H9 (cell line): ENCODE measurements around the gene IFFO2. TPM values are rescaled to one million over a fixed set of nuclear protein-coding genes. Genes with fewer than 3 reads are reported as not detected.

Experiments used
- DNase-seq: peaks from one replicate; pipeline ENCODE4 v3.0.0-alpha.2; 2017
- H2AFZ ChIP-seq: one replicate; pipeline ENCODE4 v1.6.1; 2013; ENCODE audit warnings: mild to moderate bottlenecking, low read length, control low read depth, moderate library complexity
- H2AK5ac ChIP-seq: 2 replicates; pipeline ENCODE4 v1.6.1; 2013; ENCODE audit warnings: low read length, control low read depth, mixed read lengths; ENCODE audit not compliant: insufficient read length
- H2BK120ac ChIP-seq: one replicate; pipeline ENCODE4 v1.6.1; 2013; ENCODE audit warnings: low read depth, mild to moderate bottlenecking, low read length, control low read depth, inconsistent platforms; ENCODE audit not compliant: poor library complexity, severe bottlenecking
- H2BK12ac ChIP-seq: 2 replicates; pipeline ENCODE4 v1.6.1; 2013; ENCODE audit warnings: low read length, control low read depth, mixed read lengths, low read depth; ENCODE audit not compliant: insufficient read length
- H2BK15ac ChIP-seq: 2 replicates; pipeline ENCODE4 v1.6.1; 2013; ENCODE audit warnings: low read depth, low read length, control low read depth
- H2BK20ac ChIP-seq: one replicate; pipeline ENCODE4 v1.6.1; 2013; ENCODE audit warnings: low read depth, mild to moderate bottlenecking, low read length, control low read depth, inconsistent platforms; ENCODE audit not compliant: poor library complexity, severe bottlenecking
- H2BK5ac ChIP-seq: 2 replicates; pipeline ENCODE4 v1.6.1; 2013; ENCODE audit warnings: low read length, control low read depth, mixed read lengths; ENCODE audit not compliant: insufficient read length
- H3K14ac ChIP-seq: 2 replicates; pipeline ENCODE4 v1.6.1; 2013; ENCODE audit warnings: low read length, control low read depth; ENCODE audit not compliant: insufficient read depth
- H3K18ac ChIP-seq: 2 replicates; pipeline ENCODE4 v1.6.1; 2013; ENCODE audit warnings: low read depth, mild to moderate bottlenecking, mixed read lengths, low read length, control low read depth; ENCODE audit not compliant: insufficient read length
- H3K23ac ChIP-seq: 2 replicates; pipeline ENCODE4 v1.6.1; 2013; ENCODE audit warnings: low read length, control low read depth, mixed read lengths, low read depth; ENCODE audit not compliant: insufficient read length
- H3K23me2 ChIP-seq: 2 replicates; pipeline ENCODE4 v1.6.1; 2013; ENCODE audit warnings: low read depth, mild to moderate bottlenecking, mixed read lengths, low read length, control low read depth; ENCODE audit not compliant: insufficient read length, poor library complexity, severe bottlenecking
- H3K27ac ChIP-seq: 2 replicates; pipeline ENCODE4 v1.5.1; 2013; ENCODE audit warnings: low read length, control low read depth, mixed read lengths, low read depth; ENCODE audit not compliant: insufficient read length
- H3K27me3 ChIP-seq: 2 replicates; pipeline ENCODE4 v1.6.1; 2013; ENCODE audit warnings: low read length, control low read depth, inconsistent platforms; ENCODE audit not compliant: insufficient read depth
- H3K4ac ChIP-seq: 2 replicates; pipeline ENCODE4 v1.6.1; 2013; ENCODE audit warnings: low read depth, mild to moderate bottlenecking, control low read depth, inconsistent platforms, low read length, moderate library complexity
- H3K4me1 ChIP-seq: 2 replicates; pipeline ENCODE4 v1.6.1; 2013; ENCODE audit warnings: low read length, control low read depth, inconsistent platforms; ENCODE audit not compliant: insufficient read depth
- H3K4me2 ChIP-seq: 2 replicates; pipeline ENCODE4 v1.6.1; 2013; ENCODE audit warnings: low read length, control low read depth, mixed read lengths; ENCODE audit not compliant: insufficient read length, insufficient read depth
- H3K56ac ChIP-seq: 2 replicates; pipeline ENCODE4 v1.6.1; 2013; ENCODE audit warnings: low read depth, mild to moderate bottlenecking, mixed read lengths, low read length, control low read depth; ENCODE audit not compliant: insufficient read length
- H3K79me1 ChIP-seq: 2 replicates; pipeline ENCODE4 v1.6.1; 2013; ENCODE audit warnings: low read depth, mild to moderate bottlenecking, moderate library complexity, low read length, control low read depth, inconsistent platforms; ENCODE audit not compliant: insufficient read depth, poor library complexity, severe bottlenecking
- H3K79me2 ChIP-seq: 2 replicates; pipeline ENCODE4 v1.6.1; 2013; ENCODE audit warnings: low read length, control low read depth, inconsistent platforms; ENCODE audit not compliant: insufficient read depth
- H3K9ac ChIP-seq: 2 replicates; pipeline ENCODE4 v1.6.1; 2013; ENCODE audit warnings: low read length, control low read depth, mixed read lengths; ENCODE audit not compliant: insufficient read length; ENCODE audit errors: extremely low read depth
- H3K9me3 ChIP-seq: one replicate; pipeline ENCODE4 v1.6.1; 2013; ENCODE audit warnings: low read depth, low read length, inconsistent platforms; ENCODE audit not compliant: control insufficient read depth
- H3T11ph ChIP-seq: one replicate; pipeline ENCODE4 v1.6.1; 2013; ENCODE audit warnings: mild to moderate bottlenecking, low read length, control low read depth, inconsistent platforms
- H4K20me1 ChIP-seq: one replicate; pipeline ENCODE4 v1.6.1; 2013; ENCODE audit not compliant: control insufficient read depth, insufficient read length, insufficient read depth
- H4K5ac ChIP-seq: 2 replicates; pipeline ENCODE4 v1.6.1; 2013; ENCODE audit warnings: low read depth, mild to moderate bottlenecking, mixed read lengths, low read length, control low read depth; ENCODE audit not compliant: insufficient read length
- H4K8ac ChIP-seq: replicated peaks from 2 replicates; pipeline ENCODE4 v1.6.1; 2013; ENCODE audit warnings: low read length, control low read depth, mixed read lengths, low read depth; ENCODE audit not compliant: insufficient read length
- H4K91ac ChIP-seq: 2 replicates; pipeline ENCODE4 v1.6.1; 2013; ENCODE audit warnings: low read depth, mild to moderate bottlenecking, moderate library complexity, mixed read lengths, low read length, control low read depth; ENCODE audit not compliant: insufficient read length
- H3K27ac Mint-ChIP-seq, 3 experiments: 2 replicates in 2 of 3; 3 replicates in 1 of 3; pipeline ENCODE4 v1.8.0; 2020 to 2021; ENCODE audit warnings: mixed read lengths in 3 of 3, mild to moderate bottlenecking in 1 of 3, moderate library complexity in 1 of 3
- H3K27me3 Mint-ChIP-seq: 2 replicates; pipeline ENCODE4 v1.8.0; 2021; ENCODE audit warnings: low read depth, mild to moderate bottlenecking, moderate library complexity, mixed read lengths
- H3K36me3 Mint-ChIP-seq, 3 experiments: 2 replicates in 2 of 3; 3 replicates in 1 of 3; pipeline ENCODE4 v1.8.0; 2020 to 2021; ENCODE audit warnings: low read depth in 3 of 3, mixed read lengths in 3 of 3; ENCODE audit not compliant: insufficient read depth in 1 of 3
- H3K4me1 Mint-ChIP-seq, 2 experiments: 2 replicates each; pipeline ENCODE4 v1.8.0; 2020; ENCODE audit warnings: mixed read lengths in 2 of 2
- H3K4me3 Mint-ChIP-seq, 2 experiments: 2 replicates in 1 of 2; 3 replicates in 1 of 2; pipeline ENCODE4 v1.8.0; 2020 to 2021; ENCODE audit warnings: mild to moderate bottlenecking in 2 of 2, mixed read lengths in 2 of 2, moderate library complexity in 1 of 2
- H3K9me3 Mint-ChIP-seq, 2 experiments: 2 replicates in 1 of 2; 3 replicates in 1 of 2; pipeline ENCODE4 v1.8.0; 2020; ENCODE audit warnings: mild to moderate bottlenecking in 2 of 2, mixed read lengths in 2 of 2, moderate library complexity in 1 of 2
- WGBS: extraction: QIAGEN DNeasy Blood & Tissue Kit; methylation state at CpG from one replicate; pipeline ENCODE4 v1.1.7; 2013; ENCODE audit warnings: missing lambda C conversion rate, low lambda C conversion rate, mixed read lengths; ENCODE audit not compliant: insufficient read length; ENCODE audit errors: extremely low coverage; 5-methylcytosine and 5-hydroxymethylcytosine counted together
- total RNA-seq: library from RNA; stranded (reverse); gene quantifications from 2 replicates; pipeline ENCODE4 v1.2.1, GENCODE V29; 2021
- TF ChIP-seq, protein P1 (sequence below): fragments of 200-600 bp; sonication (generic); conservative IDR thresholded peaks from 3 replicates; pipeline ENCODE4 v1.8.0; 2021; ENCODE audit warnings: antibody characterized with exemption, mild to moderate bottlenecking

The IFFO2 gene
- total RNA-seq, 1 experiment from 2014 or later, result 3.6 TPM

DNA sequence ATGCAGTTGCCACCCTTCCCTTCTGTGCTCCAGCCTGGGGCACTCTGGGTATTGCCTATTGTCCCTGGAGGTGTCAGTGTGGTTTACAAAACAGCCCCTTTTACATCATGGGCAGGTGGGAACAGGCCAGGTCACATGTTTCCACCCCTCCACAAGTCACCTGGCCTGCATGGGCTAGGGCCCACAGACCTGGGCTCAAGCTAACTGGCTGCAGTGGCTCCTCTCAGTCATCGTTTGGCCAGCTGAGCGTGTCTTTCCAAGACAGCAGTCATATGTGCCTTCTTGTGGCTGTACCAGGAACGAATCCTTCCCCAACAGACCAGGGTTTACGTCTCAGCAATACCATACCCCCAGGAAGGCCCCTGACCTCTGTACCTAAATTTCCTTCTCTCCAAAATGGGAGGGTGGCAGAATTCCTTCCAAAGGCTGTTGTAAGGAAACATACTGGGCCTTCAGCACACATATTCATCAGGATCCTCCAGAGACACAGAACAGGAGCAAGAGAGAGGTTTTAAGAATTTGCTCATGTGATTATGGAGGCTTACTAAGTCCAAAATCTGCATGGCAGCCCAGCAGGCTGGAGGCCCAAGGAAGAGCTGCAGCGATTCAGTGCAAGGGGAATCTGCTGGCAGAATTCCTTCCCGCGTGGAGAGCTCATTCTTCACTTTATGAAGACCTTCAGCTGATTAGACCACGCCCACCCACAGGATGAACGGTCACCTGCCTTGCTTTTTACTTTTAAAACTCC lies 86.5 kb downstream of the IFFO2 start:
- Histone ChIP-seq H3K27me3 (no peaks in the 10 kb centered on the region), H2AK5ac (no peak overlapping the region), H4K20me1 (no peaks in the 10 kb centered on the region), H3K79me2 (no peaks in the 10 kb centered on the region), H3K27ac (no peak overlapping the region), H4K91ac (no peak overlapping the region), H3K79me1 (no peaks in the 10 kb centered on the region), H3K56ac (no peak overlapping the region), H2BK12ac (no peak overlapping the region), H4K5ac (no peak overlapping the region), H3T11ph (no peak overlapping the region), H3K23ac (no peak overlapping the region), H2BK5ac (no peak overlapping the region), H3K9ac (no peak overlapping the region), H3K23me2 (no peaks in the 10 kb centered on the region), H4K8ac (no peak overlapping the region), H2BK15ac (no peak overlapping the region), H3K9me3 (no peaks in the 10 kb centered on the region), H2BK120ac (no peak overlapping the region), H3K4me1 (no peaks in the 10 kb centered on the region), H3K4me2 (no peak overlapping the region), H3K4ac (no peak overlapping the region), H2AFZ (no peak overlapping the region), H3K18ac (no peak overlapping the region), H2BK20ac (no peak overlapping the region), H3K14ac (no peak overlapping the region)
- H3K36me3 Mint-ChIP-seq, result peaks cover 0 to 5% (median 0%) of the 10 kb centered on the region in 3 experiments; a peak in 3 of 7 replicates
- H3K27ac Mint-ChIP-seq, result peak overlapping the region in 1 of 3 experiments; percentile 36; a peak in 2 of 7 replicates
- no peak overlapping the region for H3K4me3 Mint-ChIP-seq
- peaks cover 4 to 8% of the 10 kb centered on the region in 2 experiments for H3K4me1 Mint-ChIP-seq
- DNase-seq, result no peak
- no CpG with 5 or more reads among the region's 9 CpGs for WGBS
- peaks cover 13% of the 10 kb centered on the region for H3K27me3 Mint-ChIP-seq
- no peaks in the 10 kb centered on the region for H3K9me3 Mint-ChIP-seq
- TF ChIP-seq, protein P1, sequence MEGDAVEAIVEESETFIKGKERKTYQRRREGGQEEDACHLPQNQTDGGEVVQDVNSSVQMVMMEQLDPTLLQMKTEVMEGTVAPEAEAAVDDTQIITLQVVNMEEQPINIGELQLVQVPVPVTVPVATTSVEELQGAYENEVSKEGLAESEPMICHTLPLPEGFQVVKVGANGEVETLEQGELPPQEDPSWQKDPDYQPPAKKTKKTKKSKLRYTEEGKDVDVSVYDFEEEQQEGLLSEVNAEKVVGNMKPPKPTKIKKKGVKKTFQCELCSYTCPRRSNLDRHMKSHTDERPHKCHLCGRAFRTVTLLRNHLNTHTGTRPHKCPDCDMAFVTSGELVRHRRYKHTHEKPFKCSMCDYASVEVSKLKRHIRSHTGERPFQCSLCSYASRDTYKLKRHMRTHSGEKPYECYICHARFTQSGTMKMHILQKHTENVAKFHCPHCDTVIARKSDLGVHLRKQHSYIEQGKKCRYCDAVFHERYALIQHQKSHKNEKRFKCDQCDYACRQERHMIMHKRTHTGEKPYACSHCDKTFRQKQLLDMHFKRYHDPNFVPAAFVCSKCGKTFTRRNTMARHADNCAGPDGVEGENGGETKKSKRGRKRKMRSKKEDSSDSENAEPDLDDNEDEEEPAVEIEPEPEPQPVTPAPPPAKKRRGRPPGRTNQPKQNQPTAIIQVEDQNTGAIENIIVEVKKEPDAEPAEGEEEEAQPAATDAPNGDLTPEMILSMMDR, result no peak
